ENCODE data around the gene KLHL29.

The KLHL29 gene

DNA sequence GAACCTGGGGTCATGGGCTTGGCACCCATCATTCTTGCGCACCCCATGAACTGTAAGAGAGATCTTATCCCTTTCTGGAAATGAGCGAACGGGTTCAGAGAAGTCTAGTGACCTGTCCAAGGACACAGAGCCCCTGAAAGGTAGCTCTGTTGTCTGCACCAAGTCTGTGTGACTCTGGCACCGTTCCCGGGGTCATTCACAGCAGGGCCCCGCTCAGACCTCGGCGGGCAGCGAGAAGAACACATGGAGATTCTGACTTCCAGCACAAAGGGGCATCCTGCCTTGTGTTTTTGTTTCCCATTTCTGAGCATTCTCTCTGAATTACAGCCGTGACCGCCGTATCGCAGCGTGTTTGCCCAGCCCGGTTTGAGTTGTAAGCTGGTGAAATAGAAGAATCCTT is 231.7 kb downstream of the KLHL29 start:
- DNase-seq (ENCODE audit: low read depth) = no peak

DNA sequence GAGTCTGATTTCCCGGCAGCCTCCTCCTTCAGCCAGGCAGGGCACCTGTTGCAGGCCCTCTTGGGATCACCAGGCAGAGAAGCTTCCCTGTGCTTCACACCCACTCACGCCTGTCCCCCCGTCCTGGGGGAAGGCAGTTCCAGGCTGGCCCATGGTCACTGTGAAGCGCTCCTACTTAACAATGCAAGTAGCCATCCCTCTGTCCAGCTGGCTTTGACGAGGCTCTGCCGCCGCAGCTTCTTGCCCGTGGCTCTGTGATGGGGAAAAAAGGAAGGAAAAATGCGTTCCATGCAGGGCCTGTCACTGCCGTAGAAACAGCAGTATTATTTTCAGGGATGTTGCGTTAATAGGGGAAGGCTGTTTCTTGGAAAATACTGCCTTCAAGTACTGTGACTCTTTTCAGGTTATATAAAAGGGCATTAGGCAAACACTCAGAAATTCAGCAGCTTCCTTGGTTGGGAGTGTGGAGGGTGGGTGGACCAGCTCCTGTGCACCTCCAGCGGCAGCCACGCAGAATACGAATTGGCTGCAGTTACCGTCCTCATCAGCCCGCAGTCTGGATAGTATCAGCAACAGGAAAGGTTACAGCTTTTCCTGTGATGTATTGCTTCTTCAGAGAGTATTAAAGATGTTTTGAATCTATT is 232.3 kb downstream of the KLHL29 start:
- peak; percentile 76 for DNase-seq (ENCODE audit: low read depth)

DNA sequence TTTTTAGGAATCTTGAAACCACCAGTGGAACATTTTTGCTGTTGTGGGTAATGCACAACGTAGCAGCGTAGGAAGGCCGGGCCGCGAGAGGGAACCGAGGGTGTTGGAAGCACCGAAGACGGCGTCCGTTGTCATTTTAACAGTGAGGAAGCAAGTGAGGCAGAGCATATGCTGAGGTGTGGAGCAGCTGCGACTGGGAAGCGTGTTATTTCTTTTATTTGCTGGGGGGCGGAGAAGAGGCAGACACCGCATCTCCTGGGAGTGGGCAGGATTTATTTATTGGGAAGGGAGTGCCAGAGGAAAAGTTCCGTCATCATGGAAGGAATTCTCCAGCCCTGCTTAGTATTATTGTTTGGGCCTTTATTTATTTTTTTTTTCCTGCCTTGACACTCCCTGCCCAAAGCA is 232.8 kb downstream of the KLHL29 start:
- peak; percentile 32 for DNase-seq (ENCODE audit: low read depth)

DNA sequence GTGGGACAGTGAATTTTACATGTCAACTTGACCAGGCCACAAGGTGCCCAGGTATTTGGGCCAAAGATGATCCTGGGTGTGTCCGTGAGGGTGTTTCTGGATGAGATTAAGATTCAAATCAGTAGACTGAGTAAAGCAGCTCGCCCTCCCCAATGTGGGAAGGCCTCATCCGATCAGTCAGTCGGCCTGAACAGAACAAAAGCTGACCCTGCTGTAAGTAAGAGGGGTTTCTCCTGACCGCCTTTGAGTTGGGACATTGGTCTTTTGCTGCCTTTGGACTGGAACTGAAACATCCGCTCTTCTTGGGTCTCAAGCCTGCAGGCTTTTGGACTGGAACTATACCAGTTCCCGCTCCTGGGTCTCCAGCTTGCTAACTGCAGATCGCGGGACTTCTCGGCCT is 233.3 kb downstream of the KLHL29 start:
- no peak for DNase-seq (ENCODE audit: low read depth)

DNA sequence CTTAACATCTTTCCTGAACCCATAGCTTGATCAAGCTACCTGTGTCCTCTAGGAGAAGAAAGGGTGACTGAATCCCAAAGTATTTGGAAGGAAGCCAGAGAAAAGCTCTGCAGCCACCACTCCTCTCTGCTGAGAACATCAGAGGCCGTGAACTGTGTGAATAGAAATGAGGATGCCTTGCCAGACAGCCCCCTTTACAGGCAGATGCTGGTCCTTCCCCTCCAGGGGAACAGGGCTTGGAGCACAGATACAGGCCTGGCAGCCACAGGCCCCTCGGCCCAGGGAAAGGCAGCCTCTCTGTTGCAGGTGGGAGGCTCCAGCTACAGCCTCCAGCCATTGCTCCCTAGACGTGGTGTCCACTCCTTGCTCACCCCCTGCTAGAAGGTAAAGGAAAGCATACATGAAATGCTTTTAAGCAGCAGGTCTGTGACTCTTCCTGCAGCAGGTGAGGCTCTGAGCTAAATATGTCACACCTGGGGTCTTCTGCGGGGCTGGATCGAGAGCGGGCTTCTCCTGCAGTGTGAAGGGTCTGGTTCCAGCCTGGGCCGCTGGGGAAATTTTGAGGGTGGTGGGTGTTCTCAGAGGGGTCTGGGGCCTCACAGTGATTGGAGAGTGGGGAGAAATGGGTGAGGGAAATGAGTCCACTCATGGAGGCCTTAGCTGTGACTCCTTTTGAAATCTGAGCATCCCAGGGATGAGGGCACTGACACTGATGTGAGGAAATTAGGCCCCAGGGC is 234.0 kb downstream of the KLHL29 start:
- peak; percentile 43 for DNase-seq (ENCODE audit: low read depth)

DNA sequence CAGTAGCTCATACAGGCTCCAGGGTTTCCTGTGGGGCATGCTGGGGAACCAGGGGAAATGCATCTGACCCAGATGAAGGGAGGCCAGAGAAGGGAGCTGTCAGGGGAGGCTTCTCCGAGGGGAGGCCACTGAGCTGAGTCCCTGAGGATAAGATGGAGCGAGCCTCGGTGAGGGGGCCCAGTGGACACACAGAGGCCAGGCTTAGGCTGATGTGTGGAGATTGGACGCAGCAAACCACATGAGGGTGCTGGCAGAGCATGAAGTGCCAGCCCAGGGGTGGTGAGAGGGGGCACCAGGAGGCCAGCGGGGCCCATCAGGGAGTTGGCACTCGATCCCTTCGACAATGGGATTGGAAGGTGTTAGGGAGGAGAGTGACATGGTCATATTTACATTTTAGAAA is 235.0 kb downstream of the KLHL29 start:
- DNase-seq (ENCODE audit: low read depth) = no peak

DNA sequence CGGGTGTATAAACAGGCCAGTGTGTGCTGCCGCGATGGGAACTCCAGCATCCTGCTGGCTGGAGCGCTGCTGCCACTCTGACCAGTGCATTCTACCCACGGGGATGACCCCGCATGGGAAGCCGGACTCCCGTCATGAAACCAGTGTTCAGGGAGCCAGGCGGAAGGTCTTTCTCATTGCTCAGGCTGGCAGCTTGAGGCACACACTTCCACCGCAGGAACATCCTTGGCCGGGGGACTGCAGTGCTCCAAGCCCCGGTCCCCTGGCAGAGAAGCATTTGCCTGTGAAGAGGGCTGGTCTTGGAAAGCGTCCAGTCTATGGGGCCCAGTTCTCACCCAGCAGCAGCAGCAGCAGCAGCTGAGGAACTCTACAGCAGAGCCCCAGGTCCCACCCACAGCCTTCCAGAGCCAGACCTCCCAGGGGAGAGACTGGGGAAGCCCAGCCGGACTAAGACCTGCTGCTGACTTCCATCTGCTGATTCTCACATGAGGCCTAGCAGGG is 235.9 kb downstream of the KLHL29 start:
- DNase-seq (ENCODE audit: low read depth) = peak; percentile 26

DNA sequence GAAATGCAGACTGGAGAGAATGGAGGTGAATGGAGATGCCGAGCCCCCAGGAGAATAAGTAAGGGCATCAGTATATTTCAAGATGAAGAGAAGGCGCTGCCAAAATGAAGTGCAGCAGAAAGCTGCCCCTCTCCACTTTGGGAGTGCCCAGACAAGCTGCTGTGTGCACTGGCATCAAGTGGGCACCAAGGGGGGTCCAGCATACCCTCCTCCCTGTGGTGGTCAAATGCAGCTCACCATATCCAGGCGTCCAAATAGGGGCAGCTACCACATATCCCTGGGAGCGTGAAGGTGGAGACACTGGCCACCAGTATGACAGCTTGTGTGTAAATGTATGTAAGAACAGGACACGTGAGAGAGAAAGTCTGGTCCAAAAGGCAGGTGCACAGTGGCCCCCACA is 236.6 kb downstream of the KLHL29 start:
- no peak for DNase-seq (ENCODE audit: low read depth)

DNA sequence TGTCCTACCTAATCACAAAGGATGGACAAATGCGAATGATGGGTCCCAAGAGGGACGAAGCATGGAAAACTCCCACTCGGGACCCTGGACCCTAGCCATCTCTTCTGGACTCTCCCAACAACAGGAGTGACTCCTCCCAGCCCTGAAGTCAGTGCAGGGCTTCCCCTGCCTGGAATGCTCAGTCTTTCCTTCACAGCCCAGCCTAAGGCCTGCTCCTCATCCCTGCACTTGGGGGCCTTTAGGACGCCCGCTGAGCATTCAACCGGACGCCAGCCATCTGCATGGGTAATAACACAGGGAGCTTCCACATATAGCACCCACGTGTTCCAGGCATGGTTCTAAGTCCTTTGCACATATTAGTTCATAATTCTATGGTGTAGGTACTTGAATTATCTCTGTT is 237.5 kb downstream of the KLHL29 start:
- no peak for DNase-seq (ENCODE audit: low read depth)

DNA sequence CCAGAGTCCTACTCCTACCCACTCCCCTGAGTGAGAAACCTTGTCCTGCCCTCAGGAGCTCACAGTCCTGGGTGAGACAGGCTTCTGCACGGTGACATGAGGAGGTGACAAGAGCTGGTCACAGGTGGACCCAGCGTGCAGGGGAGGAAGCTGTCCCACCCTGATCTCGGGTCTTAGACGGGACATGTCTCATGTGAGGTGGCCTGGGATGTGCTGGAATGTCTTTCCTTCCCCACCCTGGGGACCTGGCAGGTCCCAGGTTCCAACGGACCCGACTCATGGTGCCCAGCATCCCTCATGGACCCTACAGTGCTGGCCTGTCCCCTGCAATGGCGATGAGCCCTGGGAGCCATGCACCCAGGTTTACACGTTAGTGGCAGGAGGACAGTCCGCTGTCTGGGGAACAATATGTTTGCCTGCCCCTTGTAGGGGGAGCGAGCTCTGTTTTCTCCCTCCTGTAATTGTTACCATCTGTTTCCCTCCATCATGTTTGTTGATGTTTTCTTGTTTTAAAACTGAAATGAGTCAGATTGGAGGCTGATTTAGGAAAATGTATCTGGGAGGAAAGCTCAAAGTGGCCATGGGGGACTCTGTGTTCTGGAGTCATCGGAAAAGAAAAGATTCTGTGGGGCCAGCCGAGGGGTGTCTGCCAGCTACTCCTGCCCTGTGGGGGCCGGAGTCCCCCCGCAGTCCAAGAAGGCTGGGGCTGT is 238.1 kb downstream of the KLHL29 start:
- DNase-seq (ENCODE audit: low read depth) = no peak

DNA sequence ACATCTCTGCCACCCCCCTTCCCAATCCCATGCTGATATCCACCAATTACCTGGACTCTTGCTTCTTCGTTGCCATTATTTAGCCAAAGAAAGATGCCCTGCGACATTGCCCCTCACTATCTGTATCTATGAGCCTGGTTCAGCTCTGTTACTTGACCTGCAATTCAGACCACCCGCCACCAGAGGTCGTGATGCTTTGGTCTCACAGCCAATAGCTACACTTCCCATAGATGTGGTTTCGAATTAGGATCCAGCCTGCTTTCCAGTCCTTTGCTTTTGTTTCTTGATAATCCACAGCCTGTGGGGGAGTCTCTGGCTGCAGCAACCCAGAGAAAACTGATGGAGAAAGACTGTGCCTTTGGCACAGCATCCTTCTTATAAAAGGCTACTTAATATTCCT is 239.4 kb downstream of the KLHL29 start:
- DNase-seq (ENCODE audit: low read depth) = no peak

DNA sequence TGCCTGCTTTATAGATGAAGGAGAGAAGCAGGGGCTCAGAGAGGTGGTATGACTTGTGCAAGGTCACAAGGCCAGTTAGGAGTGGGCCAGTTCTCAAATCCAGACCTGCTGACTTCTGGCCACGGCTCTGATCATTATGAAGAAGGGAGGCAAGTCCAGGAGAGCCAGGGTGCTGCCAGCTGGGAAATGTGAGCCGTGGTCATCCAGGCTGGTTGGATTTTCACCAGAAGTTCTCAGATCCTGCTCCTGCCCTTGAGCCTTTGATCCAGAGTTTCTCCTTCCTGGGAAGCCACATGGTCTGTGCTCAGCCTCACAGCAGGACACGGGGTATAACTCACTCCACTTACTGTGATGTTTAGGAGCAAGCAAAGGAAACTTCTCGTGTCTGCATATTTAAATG is 239.9 kb downstream of the KLHL29 start:
- no peak for DNase-seq (ENCODE audit: low read depth)

DNA sequence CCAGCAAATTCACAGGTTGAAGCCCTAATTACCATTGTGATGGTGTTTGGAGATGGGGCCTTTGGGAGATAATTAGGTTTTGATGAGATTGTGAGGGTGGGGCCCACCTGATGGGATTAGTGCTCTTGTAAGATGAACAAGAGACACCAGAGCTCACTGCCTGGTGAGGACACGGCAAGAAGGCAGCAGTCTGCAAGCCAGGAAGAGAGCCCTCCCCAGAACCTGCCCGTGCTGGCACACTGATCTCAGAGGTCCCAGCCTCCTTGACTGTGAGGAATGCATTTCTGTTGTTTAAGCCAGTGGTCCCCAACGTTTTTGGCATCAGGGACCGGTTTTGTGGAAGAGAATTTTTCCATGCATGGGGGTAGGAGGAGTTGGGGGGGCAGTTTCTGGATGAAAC is 240.7 kb downstream of the KLHL29 start:
- no peak for DNase-seq (ENCODE audit: low read depth)

DNA sequence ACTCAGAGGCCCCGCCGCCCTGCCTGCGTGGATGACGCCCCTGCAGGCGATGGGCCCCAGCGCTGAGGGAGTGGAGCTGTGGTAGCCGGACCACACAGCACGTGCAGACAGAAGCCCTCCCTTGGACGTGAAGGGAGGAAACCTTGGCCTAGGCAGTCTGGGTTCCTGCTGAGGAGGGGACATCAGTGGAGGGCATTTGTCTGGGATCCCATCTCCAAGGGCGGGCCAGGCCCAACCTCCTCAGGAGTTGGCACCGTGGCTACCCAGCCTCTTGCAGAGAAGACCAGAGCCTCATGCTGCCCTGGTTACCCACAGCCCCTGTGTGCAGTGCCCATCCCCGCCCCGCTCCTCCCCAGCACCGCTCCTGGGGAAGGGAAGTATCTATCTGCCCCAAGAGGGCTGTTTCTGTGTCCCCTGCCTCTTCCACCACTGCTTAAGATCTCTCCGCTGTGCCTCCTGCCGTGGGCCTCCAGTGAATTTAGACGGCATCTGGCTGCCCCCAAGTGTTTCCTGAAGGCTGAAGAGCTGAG is 241.8 kb downstream of the KLHL29 start:
- DNase-seq (ENCODE audit: low read depth) = no peak

DNA sequence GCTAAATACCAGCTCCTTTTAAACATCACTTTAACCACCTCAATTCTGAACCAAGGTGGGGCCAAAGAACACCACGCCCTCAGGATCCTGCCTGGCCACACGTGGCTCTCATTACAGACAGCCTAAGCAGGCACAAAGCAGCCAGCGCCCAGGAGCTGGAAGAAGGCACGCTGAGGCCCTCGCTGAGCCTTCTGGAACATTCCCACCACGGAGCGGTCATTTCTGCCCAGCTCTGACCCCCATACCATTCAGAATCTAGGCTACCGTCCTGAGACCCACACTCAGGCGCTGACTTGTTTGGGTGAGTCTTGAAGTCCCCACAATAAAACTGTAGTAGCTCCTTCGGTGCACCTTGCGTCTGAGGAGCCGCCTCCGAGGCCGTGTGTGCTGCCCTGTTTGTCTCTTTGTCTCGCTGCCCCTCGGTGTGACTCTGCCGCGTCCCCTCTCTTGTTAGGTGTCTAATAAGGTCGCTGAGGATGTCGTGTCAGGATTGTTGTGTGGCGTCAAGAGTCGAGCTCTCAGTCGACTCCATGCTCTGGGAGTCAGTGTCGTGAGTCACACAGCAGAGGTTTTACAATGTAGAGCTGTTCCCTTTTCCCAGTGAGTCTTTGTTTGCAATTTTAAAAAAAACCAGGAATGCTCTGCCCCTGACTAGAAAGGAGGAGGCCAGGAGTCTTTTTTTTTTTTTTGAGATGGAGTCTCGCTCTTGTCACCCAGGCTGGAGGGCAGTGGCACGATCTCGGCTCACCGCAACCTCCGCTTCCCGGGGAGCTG is 242.4 kb downstream of the KLHL29 start:
- no peak for DNase-seq (ENCODE audit: low read depth)

DNA sequence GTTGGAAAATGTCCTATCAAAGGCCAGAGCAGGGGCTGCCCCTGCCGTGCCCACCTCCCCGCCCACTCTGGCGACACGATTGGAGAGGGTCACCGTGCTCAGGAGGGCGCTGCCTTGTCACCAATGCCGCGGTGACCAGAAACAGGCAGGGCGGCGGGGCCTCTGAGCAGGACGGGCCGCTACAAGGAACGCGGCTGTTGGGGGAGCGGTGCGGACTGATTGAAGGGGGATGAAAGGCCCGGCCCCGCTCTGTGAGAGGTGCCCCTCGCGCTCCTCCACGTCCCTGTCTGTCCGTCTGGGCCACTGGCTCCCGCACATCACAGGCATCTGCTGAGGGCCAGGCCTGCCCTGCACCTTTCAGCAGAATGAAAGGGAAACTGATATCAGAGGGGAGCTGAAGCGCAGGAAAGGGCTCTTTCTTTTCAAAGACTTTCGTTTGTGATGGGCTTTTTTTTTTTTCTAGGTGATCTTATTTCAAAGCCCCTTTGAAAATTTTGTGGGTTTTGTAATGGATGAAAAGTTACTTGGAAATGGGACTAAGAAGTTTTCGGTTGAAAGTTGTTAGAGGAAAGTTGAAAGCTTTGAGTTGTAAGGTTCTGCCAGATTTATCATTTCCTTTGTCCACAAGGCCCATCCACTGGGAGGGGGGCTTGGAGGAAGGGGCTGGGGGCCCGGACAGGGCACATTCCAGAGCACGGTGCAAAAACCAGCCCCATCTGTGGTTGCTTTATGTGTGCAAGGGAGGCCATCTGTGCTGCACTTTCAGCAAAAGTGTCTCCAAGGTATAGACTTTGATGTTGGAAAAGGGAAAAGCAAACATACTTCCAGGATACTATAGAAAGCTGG is 244.2 kb downstream of the KLHL29 start:
- no peak for DNase-seq (ENCODE audit: low read depth)

DNA sequence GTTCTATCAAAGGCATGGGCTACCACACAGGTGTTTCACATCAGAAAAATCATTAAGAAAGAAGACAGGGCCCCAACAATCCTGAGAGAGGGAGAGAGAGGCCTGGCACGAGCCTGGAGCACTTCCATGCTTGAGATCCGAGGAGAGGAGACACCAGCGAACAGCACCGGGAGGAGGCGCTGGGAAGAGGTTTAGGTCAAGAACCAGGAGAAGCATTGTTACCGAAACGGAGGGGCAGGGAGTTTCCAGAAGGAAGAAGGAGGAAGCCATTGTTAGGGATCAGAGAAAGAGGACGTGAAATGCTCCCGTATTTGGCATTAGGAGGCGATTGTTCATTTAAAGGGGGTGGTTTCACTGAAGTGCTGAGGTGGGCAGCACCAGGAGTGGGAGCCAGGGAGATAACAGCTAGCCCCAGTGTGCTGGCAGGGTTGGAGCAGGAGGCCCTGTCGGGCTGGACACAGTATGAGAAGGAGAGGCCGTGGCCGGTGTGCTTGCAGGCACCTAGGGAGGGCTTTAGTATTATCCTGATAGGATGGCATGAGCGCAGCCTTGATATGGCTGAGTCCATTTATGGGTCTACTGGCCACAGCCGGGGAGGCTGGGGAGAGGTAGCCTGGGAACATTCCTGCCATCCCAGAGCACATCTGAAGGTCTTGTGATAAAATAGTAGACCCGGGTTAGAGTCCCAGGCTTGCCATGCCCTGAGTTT is 244.9 kb downstream of the KLHL29 start:
- no peak for DNase-seq (ENCODE audit: low read depth)

DNA sequence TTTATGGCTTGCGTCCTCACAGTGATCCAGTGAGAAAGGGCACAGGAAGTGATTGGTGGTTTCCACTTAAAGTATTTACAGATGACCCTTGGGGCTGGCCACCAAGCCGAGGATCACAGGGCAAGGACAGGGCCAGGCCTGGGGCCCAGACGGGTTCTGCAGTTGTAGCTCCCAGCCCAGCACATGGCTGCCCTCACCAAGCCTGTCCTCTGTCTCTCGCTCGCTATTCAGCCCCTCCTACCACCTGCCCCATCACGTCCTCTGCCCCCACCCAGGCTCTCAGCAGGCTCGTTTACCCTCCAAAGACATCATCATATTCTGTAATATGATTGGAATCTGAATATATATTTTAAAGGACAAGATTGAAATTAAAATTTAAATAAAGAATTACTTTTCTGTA is 246.0 kb downstream of the KLHL29 start:
- no peak for DNase-seq (ENCODE audit: low read depth)

DNA sequence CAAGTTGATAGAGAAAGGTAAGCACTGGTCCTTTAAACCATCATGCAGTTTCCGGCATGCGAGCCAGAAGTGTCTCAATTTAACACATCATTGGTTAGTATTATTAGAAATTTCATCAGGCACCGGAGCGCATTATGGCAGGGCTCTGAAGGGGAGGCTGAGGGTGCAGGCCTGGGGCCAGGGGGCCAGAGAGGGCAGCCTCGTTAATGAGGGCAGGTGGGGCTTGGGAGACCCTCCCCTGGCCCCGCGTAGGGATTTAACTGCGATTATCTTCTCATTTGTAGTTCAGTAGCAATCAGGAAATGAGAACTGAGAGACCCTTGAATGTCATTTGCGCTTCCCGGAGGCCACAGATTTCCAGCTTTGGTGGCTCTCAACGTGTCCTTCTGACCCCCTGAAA is 246.4 kb downstream of the KLHL29 start:
- no peak for DNase-seq (ENCODE audit: low read depth)

DNA sequence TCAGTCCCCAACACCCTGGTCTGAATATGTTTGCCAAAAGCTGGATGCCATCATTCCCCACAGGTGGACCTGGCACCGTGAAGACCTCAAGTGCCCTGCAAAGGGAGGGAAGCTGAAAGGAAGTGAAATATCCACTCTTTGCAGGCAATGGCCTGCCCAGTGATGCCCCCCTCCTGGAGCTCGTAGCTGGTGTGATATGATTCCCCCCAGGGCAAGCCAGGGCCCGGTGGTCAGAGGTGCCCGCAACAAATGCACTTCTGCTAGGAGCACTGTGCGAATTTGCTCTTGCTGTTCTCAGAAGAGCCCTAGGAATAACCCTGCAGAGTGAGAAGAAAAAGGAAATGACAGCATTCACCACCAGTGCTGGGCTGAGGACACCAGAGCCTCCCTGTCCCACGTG is 247.4 kb downstream of the KLHL29 start:
- DNase-seq (ENCODE audit: low read depth) = no peak

All from EH (cell line).